GM12878 (cell line): ENCODE measurements around the gene STAT5A. TPM values are rescaled to one million over a fixed set of nuclear protein-coding genes. Genes with fewer than 3 reads are reported as not detected.

ENCODE experiments used
- ATAC-seq: fragments of 200-7000 bp; cut with Tn5 transposase; 3 replicates; pipeline ENCODE4 v1.9.1; 2020; ENCODE audit warnings: mild to moderate bottlenecking, moderate library complexity
- BruUV-seq: library from RNA; stranded (reverse); fragments of 400-500 nt; replicated peaks from 2 replicates; lab custom pipeline; 2021; lab: Mats Ljungman, UMichigan
- CTCF ChIA-PET: fragments of 300-600 bp; sonication (Branson Sonifier 250); formaldehyde crosslinking; extraction: SDS; loops from one replicate; lab custom pipeline; 2021; ENCODE audit warnings: inconsistent platforms; lab: Yijun Ruan, JAX
- POLR2A ChIA-PET: fragments of 350-600 bp; formaldehyde crosslinking; extraction: SDS; loops from one replicate; lab custom pipeline; 2021; ENCODE audit warnings: inconsistent platforms; lab: Charles Lee
- RAD21 ChIA-PET: fragments of 300-600 bp; sonication (Branson Sonifier 250); formaldehyde crosslinking; loops from one replicate; lab custom pipeline; 2023; ENCODE audit warnings: antibody characterized with exemption; ENCODE audit not compliant: unreplicated experiment; lab: Charles Lee
- SMC1A ChIA-PET: fragments of 300-600 bp; sonication (Branson Sonifier 250); formaldehyde crosslinking; loops from one replicate; lab custom pipeline; 2023; ENCODE audit not compliant: unreplicated experiment, uncharacterized antibody; lab: Charles Lee
- DNase-seq: peaks from one replicate; pipeline ENCODE4 v3.0.0-alpha.2; 2011; ENCODE audit warnings: low read depth, low spot score
- FAIRE-seq: peaks from 3 replicates; lab custom pipeline; 2011; peaks lifted over from hg19 to GRCh38; lab: Jason Lieb, UNC
- H2AFZ ChIP-seq: 2 replicates; pipeline ENCODE4 v1.6.0; 2011; ENCODE audit warnings: low read depth, low read length, control low read depth; ENCODE audit not compliant: control insufficient read depth
- H3K27ac ChIP-seq: 2 replicates; pipeline ENCODE4 v1.5.1; 2011; ENCODE audit warnings: control low read depth; ENCODE audit not compliant: control insufficient read depth, insufficient read depth
- H3K27me3 ChIP-seq, 2 experiments: replicated peaks in 1 of 2; 2 replicates each; pipeline versions ENCODE4 v1.6.0 to v1.6.1; 2011; ENCODE audit warnings: low read length in 1 of 2; ENCODE audit not compliant: control insufficient read depth in 2 of 2, insufficient read depth in 2 of 2
- H3K36me3 ChIP-seq, 2 experiments: 2 replicates each; pipeline ENCODE4 v1.5.1; 2011; ENCODE audit warnings: low read length in 1 of 2; ENCODE audit not compliant: control insufficient read depth in 2 of 2, insufficient read depth in 2 of 2
- H3K4me1 ChIP-seq: 2 replicates; pipeline ENCODE4 v1.6.1; 2011; ENCODE audit warnings: mild to moderate bottlenecking, low read length, moderate library complexity, mixed read lengths; ENCODE audit not compliant: control insufficient read depth, insufficient read depth
- H3K4me2 ChIP-seq: 2 replicates; pipeline ENCODE4 v1.6.0; 2011; ENCODE audit warnings: control low read depth; ENCODE audit not compliant: control insufficient read depth, insufficient read depth
- H3K4me3 ChIP-seq: fragments of 200-600 bp; sonication (generic); 2 replicates; pipeline ENCODE4 v1.5.1; 2016
- H3K79me2 ChIP-seq: 2 replicates; pipeline ENCODE4 v1.6.0; 2011; ENCODE audit warnings: low read length; ENCODE audit not compliant: control insufficient read depth, insufficient read depth
- H3K9ac ChIP-seq: 2 replicates; pipeline ENCODE4 v1.8.0; 2011; ENCODE audit warnings: low read length, control low read depth, mixed read lengths; ENCODE audit not compliant: control insufficient read depth, insufficient read depth
- H3K9me3 ChIP-seq: replicated peaks from 3 replicates; pipeline ENCODE4 v1.5.1; 2011; ENCODE audit warnings: mild to moderate bottlenecking, low read length; ENCODE audit not compliant: control insufficient read depth, insufficient read depth
- H4K20me1 ChIP-seq: 2 replicates; pipeline ENCODE4 v1.6.0; 2011; ENCODE audit not compliant: control insufficient read depth, insufficient read depth
- ATF7 ChIP-seq: fragments of 450-650 bp; IDR thresholded peaks from 2 replicates; pipeline ENCODE4 v1.6.1; 2016; ENCODE audit warnings: low read depth, mild to moderate bottlenecking
- BCLAF1 ChIP-seq: fragments of 450-650 bp; IDR thresholded peaks from 2 replicates; pipeline ENCODE4 v1.6.1; 2017; ENCODE audit warnings: antibody characterized with exemption, mild to moderate bottlenecking, moderate library complexity
- BMI1 ChIP-seq: fragments of 450-650 bp; IDR thresholded peaks from 2 replicates; pipeline ENCODE4 v1.6.1; 2016; ENCODE audit warnings: mild to moderate bottlenecking, moderate library complexity, borderline replicate concordance
- CBFB ChIP-seq: IDR thresholded peaks from 2 replicates; pipeline ENCODE4 v1.6.1; 2016; ENCODE audit warnings: antibody characterized with exemption, low read depth
- CBX3 ChIP-seq: fragments of 200-600 bp; sonication (generic); IDR thresholded peaks from 2 replicates; pipeline ENCODE4 v1.6.1; 2016; ENCODE audit warnings: low read depth, borderline replicate concordance
- E2F8 ChIP-seq: fragments of 450-650 bp; IDR thresholded peaks from 2 replicates; pipeline ENCODE4 v1.6.1; 2018; ENCODE audit warnings: mild to moderate bottlenecking, low read depth, moderate library complexity; ENCODE audit not compliant: partially characterized antibody
- FOXK2 ChIP-seq: fragments of 450-650 bp; IDR thresholded peaks from 2 replicates; pipeline ENCODE4 v1.6.1; 2017; ENCODE audit warnings: mild to moderate bottlenecking, moderate library complexity
- KDM1A ChIP-seq: fragments of 200-600 bp; sonication (generic); IDR thresholded peaks from 2 replicates; pipeline ENCODE4 v1.6.1; 2016; ENCODE audit warnings: borderline replicate concordance
- MAX ChIP-seq: IDR thresholded peaks from 2 replicates; pipeline ENCODE4 v1.6.1; 2012; ENCODE audit warnings: low read depth, low read length, improper control_type of control experiment
- POU2F2 ChIP-seq: IDR thresholded peaks from 3 replicates; pipeline ENCODE4 v1.6.1; 2011; ENCODE audit warnings: low read depth, mild to moderate bottlenecking, low read length, borderline replicate concordance
- RAD51 ChIP-seq: fragments of 450-650 bp; IDR thresholded peaks from 2 replicates; pipeline ENCODE4 v1.6.1; 2016; ENCODE audit warnings: moderate library complexity, mild to moderate bottlenecking, inconsistent platforms
- RELB ChIP-seq: fragments of 450-650 bp; IDR thresholded peaks from 2 replicates; pipeline ENCODE4 v1.6.1; 2017; ENCODE audit warnings: low read depth, mild to moderate bottlenecking, moderate library complexity
- SREBF1 ChIP-seq: IDR thresholded peaks from 2 replicates; pipeline ENCODE4 v1.6.1; 2012; ENCODE audit warnings: mild to moderate bottlenecking, low read length
- ZNF274 ChIP-seq: IDR thresholded peaks from one replicate; pipeline ENCODE4 v1.8.0; 2011; ENCODE audit not compliant: insufficient read length, insufficient read depth
- WGBS: methylation state at CpG from one replicate; pipeline ENCODE4 v1.1.6; 2016; ENCODE audit warnings: low lambda C conversion rate; ENCODE audit not compliant: insufficient replicate concordance, insufficient coverage; ENCODE audit errors: missing lambda C conversion rate; 5-methylcytosine and 5-hydroxymethylcytosine counted together
- in situ Hi-C: fragments of 300-500 bp; cut with MboI; formaldehyde crosslinking; loops from 9 replicates; pipeline ENCODE4 v1.14.3; 2018; ENCODE audit warnings: mixed read lengths
- intact Hi-C: fragments of 100-400 bp; cut with micrococcal nuclease; formaldehyde crosslinking; loops from one replicate; pipeline ENCODE4 v1.14.2; 2022; ENCODE audit not compliant: unreplicated experiment
- polyA plus RNA-seq, 11 experiments: library from polyadenylated mRNA; depleted of rRNA in 4 of 11; unstranded in 6 of 11; stranded (reverse) in 5 of 11; fragments of >200 nt; fragmentation: Nextera tagmentation in 4 of 11; fragmentation: Illumina TruSeq in 1 of 11; extraction: Ambion mirVana in 4 of 11; extraction: Trizol in 1 of 11; gene quantifications; 1 replicate in 1 of 11; 2 replicates in 10 of 11; pipeline versions ENCODE4 v1.2.1 to v1.2.3, GENCODE V29; 2011 to 2016; ENCODE audit warnings: inconsistent platforms in 2 of 11, missing spikeins in 2 of 11, low read depth in 1 of 11
- total RNA-seq, 4 experiments: library from RNA; depleted of rRNA in 3 of 4; stranded (reverse); fragments of >200 nt in 3 of 4; fragmentation: Illumina TruSeq in 1 of 4; extraction: Trizol in 1 of 4; gene quantifications; 2 replicates each; pipeline versions ENCODE4 v1.2.1 to v1.2.3, GENCODE V29; 2013 to 2021

Gene STAT5A
- total and polyA plus RNA-seq, 10 of the 15 experiments (the other 5 are each of a cell fraction or from before 2014, with no cell fraction given) = 14.8 to 86.4 (median 41.5) TPM

- peak; percentile 99 for ATAC-seq
- peaks cover 7 to 36% of the 10 kb centered on the region in 2 experiments; a peak in 3 of 4 replicates for H3K36me3 ChIP-seq
- WGBS = 15% methylated on average over 10 of the region's 10 CpGs
- intact Hi-C loops (loop anchor here (1.0 to 5.0 kb wide), 4 partner anchors 65 to 204 kb away; partner anchors contain the start of gene STAT3), in situ Hi-C loops (loop anchor here (5.0 kb wide), 2 partner anchors 80 to 205 kb away; no protein-coding TSS in a partner anchor)
- ChIA-PET SMC1A (interaction anchor here (0.6 to 23.8 kb wide), 13 partner anchors 9 to 205 kb away, joined by 3 to 528 read pairs (median 4); partner anchors contain the start of gene STAT3), CTCF (interaction anchor here (0.6 to 22.1 kb wide), 34 partner anchors 9 to 277 kb away, joined by 3 to 732 read pairs (median 3); partner anchors contain the start of genes CAVIN1, GHDC, NAGLU and STAT3), RAD21 (interaction anchor here (0.7 to 21.1 kb wide), 9 partner anchors 10 to 100 kb away, joined by 3 to 373 read pairs (median 3); partner anchors contain the start of gene STAT3), POLR2A (interaction anchor here (0.6 to 1.5 kb wide), 5 partner anchors 11 to 126 kb away, joined by 3 to 7 read pairs (median 4); no protein-coding TSS in a partner anchor)
- H3K4me1 ChIP-seq = peaks cover 18% of the 10 kb centered on the region
- no peaks in the 10 kb centered on the region for H3K27me3 ChIP-seq
- peak overlapping the region; percentile 40 for H3K27ac ChIP-seq
- H4K20me1 ChIP-seq = no peaks in the 10 kb centered on the region
- H3K79me2 ChIP-seq = no peaks in the 10 kb centered on the region
- H3K9me3 ChIP-seq = no peaks in the 10 kb centered on the region
- H3K4me3 ChIP-seq = no peak overlapping the region
- peak; percentile 61 for DNase-seq
- H3K9ac ChIP-seq = no peak overlapping the region
- no TSS peak for BruUV-seq
- no peak overlapping the region for H2AFZ ChIP-seq
- H3K4me2 ChIP-seq = no peak overlapping the region; the same call in 1 of the 2 replicates
- FAIRE-seq = peak; percentile 95
- TF ChIP-seq BCLAF1 (no peak), RAD51 (no peak), CBX3 (no peak), FOXK2 (no peak), RELB (0 out of 2 replicates have a peak, but pooled peaks have one; percentile 25), E2F8 (no peak), BMI1 (no peak), POU2F2 (peak; percentile 74; the same call in 1 of the 3 replicates), MAX (0 out of 2 replicates have a peak, but pooled peaks have one; percentile 38), SREBF1 (no peak), CBFB (no peak), ATF7 (0 out of 2 replicates have a peak, but pooled peaks have one; percentile 21), KDM1A (no peak), ZNF274 (no peak)
Observed at GRCh38 chr17:42322382-42323267, 34.3 kb downstream of the STAT5A start.
